Effector CD4-positive, alpha-beta T cell (primary cell): Measurements from ENCODE around the gene MOSPD3.

Experiments
- DNase-seq: peaks from one replicate; pipeline ENCODE4 v3.0.0-alpha.2; 2020

MOSPD3 gene

DNA sequence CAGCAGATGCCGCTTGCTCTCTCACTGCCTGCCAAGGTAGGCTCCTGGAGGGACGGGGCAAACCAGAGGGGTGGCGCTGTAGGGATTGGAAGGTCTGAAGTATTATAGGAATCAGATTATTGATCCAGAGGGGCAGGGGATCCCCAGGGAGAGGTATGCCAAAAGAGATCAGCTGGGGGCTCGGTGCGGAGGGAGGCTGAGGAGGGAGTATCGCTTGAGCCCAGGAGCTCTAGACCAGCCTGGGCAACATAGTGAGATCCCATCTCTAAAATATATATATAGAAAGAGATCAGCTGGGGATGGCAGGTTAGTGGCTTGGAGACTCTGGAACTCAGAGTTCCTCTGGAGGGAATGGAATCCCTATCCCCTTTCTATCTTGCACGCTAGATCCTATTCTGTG lies 17.2 kb upstream of the MOSPD3 start:
- DNase-seq, result no peak

GRCh38 chr7:100598425-100598824 lies 13.9 kb upstream of the MOSPD3 start:
- DNase-seq, result no peak

GRCh38 chr7:100599911-100600729 lies 12.2 kb upstream of the MOSPD3 start:
- DNase-seq, result no peak

- no peak for DNase-seq
Observed at GRCh38 chr7:100600730-100601038, 11.7 kb upstream of the MOSPD3 start.

- DNase-seq, result no peak
Observed at GRCh38 chr7:100602889-100603725, 9.2 kb upstream of the MOSPD3 start.

GRCh38 chr7:100603726-100604027 lies 8.7 kb upstream of the MOSPD3 start:
- no peak for DNase-seq

GRCh38 chr7:100604028-100604975 lies 8.0 kb upstream of the MOSPD3 start:
- DNase-seq, result peak; percentile 62

- DNase-seq, result no peak
Observed at GRCh38 chr7:100604976-100605911, 7.1 kb upstream of the MOSPD3 start.

DNA sequence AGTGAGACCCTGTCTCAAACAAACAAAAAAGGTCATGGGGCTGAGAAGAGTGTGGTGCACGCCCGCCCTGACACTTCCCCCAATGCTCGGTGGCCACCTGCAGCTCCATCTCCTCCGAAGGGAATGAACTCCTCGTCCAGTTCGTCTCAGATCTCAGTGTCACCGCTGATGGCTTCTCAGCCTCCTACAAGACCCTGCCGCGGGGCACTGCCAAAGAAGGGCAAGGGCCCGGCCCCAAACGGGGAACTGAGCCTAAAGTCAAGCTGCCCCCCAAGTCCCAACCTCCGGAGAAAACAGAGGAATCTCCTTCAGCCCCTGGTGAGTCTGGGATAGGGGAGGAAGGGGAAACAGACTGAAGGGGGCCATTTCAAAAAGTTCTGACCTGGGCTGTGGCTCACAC lies 6.0 kb upstream of the MOSPD3 start:
- DNase-seq, result no peak

GRCh38 chr7:100607111-100607510 lies 5.2 kb upstream of the MOSPD3 start:
- no peak for DNase-seq

DNA sequence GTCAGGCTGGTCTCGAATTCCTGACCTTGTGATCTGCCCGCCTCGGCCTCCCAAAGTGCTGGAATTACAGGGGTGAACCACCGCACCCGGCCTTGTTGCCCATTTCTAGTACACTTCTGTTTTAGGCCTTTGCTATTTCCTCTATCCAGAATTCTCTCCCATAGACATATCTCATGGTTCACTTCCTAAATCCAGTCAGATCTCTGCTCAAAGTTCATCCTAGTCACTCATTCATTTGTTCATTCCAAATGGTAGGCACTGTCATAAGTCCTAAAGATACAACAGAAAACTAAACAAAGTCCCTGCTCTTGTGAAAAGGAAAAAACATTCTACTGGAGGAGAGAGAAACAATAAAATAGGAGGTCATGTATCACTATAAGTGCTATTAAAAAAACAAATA lies 2.4 kb upstream of the MOSPD3 start:
- no peak for DNase-seq

- DNase-seq, result no peak
Observed at GRCh38 chr7:100612730-100613390, 520 bp downstream of the MOSPD3 start.

GRCh38 chr7:100613412-100614175 lies 1.3 kb downstream of the MOSPD3 start:
- DNase-seq, result no peak

DNA sequence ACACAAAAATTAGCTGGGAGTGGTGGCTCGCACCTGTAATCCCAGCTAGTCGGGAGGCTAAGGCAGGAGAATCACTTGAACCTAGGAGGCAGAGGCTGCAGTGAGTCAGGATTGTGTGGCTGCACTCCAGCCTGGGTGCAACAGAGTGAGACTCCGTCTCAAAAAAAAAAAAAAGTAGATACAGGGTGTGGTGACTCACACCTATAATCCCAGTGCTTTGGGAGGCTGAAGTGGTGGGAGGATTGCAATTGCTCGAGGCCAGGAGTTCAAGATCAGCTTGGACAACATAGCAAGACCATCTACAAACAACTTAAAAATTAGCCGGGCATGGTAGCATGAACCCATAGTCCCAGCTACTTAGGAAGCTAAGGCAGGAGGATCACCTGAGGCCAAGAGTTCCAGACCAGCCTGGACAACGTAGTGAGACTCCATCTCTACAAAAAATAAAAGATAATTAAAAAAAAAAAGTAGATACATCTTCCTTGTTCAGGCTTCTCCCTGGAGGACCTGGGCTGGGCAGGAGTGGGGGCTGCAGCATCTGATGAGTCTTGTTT lies 2.0 kb downstream of the MOSPD3 start:
- DNase-seq, result no peak

DNA sequence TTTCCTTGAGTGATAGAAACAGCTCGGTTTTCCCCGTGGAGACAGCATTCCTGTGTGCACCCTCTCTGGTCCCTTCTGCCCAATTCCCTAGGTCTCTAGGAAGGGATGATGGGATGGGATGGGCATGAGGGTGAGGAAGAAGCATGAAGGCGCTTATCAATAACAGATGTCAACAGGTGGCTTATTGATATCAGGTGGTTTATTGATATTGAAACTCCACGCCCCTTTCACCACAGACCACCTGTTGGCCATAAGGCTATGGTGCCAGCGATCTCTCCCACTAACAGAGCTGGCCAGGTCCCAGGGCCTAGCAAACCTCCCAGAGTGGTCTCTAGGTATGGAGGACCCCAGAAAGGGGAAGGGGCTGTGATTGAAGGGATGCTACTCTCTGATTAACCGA lies 7.9 kb downstream of the MOSPD3 start:
- no peak for DNase-seq

DNA sequence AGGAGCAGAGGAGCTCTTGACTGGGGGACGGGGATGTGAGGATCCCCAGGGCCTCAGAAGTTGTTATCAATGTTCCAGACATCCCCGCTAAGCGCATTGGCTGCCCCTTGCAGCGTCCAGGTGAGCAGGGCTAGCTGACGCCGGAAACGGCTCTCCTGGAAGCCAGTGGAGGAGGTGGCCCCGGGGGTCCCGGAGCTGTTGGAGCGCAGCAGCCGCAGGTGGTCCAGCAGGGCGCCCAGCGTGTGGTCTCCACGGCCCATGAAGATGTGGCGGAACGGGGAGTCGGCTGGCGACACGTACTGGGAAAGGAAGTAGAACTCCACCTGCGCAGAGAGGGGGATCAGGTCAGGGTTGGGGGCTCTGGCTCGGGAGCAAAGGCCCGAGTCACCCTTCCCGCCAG lies 8.5 kb downstream of the MOSPD3 start:
- no peak for DNase-seq

GRCh38 chr7:100621554-100621953 lies 9.2 kb downstream of the MOSPD3 start:
- no peak for DNase-seq

DNA sequence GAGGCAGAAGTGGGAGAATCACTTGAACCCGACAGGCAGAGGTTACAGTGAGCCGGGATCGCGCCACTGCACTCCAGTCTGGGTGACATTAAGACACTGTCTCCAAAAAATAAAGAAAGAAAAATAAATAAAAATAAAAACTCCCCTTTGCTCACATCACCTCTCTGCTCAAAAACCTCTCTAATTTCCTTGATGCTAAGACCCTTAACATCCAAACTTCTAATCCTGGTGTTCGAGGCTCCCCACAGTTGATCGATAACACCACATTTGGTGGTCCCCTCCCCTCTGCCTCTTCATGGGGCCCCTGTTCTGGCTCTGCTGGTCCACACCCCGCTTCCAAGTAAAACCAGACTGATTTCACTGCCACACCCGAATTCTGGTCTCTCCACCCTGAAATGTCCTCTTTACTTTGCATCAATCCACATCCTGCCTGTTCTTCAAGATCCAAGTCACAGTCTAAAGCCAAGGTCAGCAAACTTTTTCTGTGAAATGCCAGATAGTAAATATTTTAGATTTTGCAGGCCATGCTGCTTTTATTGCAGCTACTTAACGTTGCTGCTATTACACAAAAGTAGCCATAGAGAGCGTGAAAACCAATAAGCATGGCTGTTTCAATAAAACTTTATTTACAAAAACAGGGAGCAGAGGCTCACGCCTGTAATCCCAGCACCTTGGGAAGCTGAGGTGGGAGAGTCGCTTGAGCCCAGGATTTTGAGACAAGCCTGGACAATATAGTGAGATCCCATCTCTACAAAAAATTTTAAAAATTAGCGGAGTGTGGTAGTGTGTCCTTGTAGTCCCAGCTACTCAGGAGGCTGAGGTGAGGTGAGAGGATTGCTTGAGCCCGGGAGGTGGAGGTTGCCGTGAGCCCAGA lies 11.8 kb downstream of the MOSPD3 start:
- no peak for DNase-seq

- DNase-seq, result no peak
Observed at GRCh38 chr7:100626055-100626454, 13.7 kb downstream of the MOSPD3 start.
